ENCODE results near the gene FBLN5. TPM values are rescaled to one million over a fixed set of nuclear protein-coding genes. Genes with fewer than 3 reads are reported as not detected.

Gene FBLN5
- total and polyA plus RNA-seq, 2 experiments from 2014 or later = 157 to 337 TPM

GRCh38 chr14:91961297-91962220 is 14.1 kb upstream of the FBLN5 start:
- Histone ChIP-seq H3K79me2 (no peaks in the 10 kb centered on the region), H3K4me1 (ENCODE audit: insufficient read depth) (peaks cover 28% of the 10 kb centered on the region), H2AFZ (no peak overlapping the region), H3K4me3 (no peak overlapping the region), H3K27me3 (no peaks in the 10 kb centered on the region), H3K27ac (peak overlapping the region; percentile 16), H3K36me3 (replicated peaks; ENCODE audit: insufficient read depth, low read depth) (no peaks in the 10 kb centered on the region), H3K4me2 (peak overlapping the region; percentile 14), H3K9me2 (replicated peaks; ENCODE audit: insufficient read depth) (no peaks in the 10 kb centered on the region), H3K9me3 (ENCODE audit: low read depth) (no peaks in the 10 kb centered on the region), H4K20me1 (ENCODE audit: insufficient read depth, poor library complexity, severe bottlenecking) (no peaks in the 10 kb centered on the region)
- TF ChIP-seq, protein P1, sequence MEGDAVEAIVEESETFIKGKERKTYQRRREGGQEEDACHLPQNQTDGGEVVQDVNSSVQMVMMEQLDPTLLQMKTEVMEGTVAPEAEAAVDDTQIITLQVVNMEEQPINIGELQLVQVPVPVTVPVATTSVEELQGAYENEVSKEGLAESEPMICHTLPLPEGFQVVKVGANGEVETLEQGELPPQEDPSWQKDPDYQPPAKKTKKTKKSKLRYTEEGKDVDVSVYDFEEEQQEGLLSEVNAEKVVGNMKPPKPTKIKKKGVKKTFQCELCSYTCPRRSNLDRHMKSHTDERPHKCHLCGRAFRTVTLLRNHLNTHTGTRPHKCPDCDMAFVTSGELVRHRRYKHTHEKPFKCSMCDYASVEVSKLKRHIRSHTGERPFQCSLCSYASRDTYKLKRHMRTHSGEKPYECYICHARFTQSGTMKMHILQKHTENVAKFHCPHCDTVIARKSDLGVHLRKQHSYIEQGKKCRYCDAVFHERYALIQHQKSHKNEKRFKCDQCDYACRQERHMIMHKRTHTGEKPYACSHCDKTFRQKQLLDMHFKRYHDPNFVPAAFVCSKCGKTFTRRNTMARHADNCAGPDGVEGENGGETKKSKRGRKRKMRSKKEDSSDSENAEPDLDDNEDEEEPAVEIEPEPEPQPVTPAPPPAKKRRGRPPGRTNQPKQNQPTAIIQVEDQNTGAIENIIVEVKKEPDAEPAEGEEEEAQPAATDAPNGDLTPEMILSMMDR (IDR thresholded peaks at IDR 0.05; ENCODE audit: poor library complexity) = no peak
- no peak for TF ChIP-seq EZH2 (IDR thresholded peaks at IDR 0.05; ENCODE audit: borderline replicate concordance)
- TF ChIP-seq EZH2phosphoT487 (IDR thresholded peaks at IDR 0.05; ENCODE audit: low read depth, severe bottlenecking, unreplicated experiment) = no peak
- no peak for DNase-seq (ENCODE audit: low spot score)
- 56% methylated on average over 14 of the region's 14 CpGs for WGBS (ENCODE audit: low lambda C conversion rate, missing lambda C conversion rate)

DNA sequence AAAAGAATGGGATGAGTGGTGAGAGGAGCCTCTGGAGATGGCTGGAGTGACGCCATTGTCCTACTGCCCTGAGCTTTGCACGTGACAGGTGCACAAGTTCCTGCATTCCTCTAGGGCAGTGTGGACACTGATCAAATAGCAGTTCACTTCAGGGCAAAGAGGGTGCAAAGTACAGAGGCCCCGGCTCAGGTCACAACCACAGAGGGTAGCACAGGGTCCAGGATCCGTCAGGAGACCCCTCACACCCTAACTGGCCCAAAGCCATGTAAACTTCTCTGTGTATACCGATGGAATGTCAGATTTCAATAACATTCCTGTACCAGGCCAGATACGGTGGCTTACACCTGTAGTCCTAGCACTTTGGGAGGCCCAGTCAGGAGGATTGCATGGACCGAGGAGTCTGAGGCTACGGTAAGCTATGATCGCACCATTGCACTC is 10.4 kb upstream of the FBLN5 start:
- peaks cover 18% of the 10 kb centered on the region for H3K4me1 ChIP-seq (ENCODE audit: insufficient read depth)
- no peaks in the 10 kb centered on the region for H3K79me2 ChIP-seq
- H3K9me3 ChIP-seq (ENCODE audit: low read depth) = no peaks in the 10 kb centered on the region
- no peaks in the 10 kb centered on the region for H3K27me3 ChIP-seq
- no peaks in the 10 kb centered on the region for H3K36me3 ChIP-seq (replicated peaks; ENCODE audit: insufficient read depth, low read depth)
- no peak overlapping the region for H3K4me3 ChIP-seq
- peak; percentile 43 for DNase-seq (ENCODE audit: low spot score)
- no peak overlapping the region for H2AFZ ChIP-seq
- no peak for TF ChIP-seq EZH2 (IDR thresholded peaks at IDR 0.05; ENCODE audit: borderline replicate concordance)
- TF ChIP-seq, protein P1 (IDR thresholded peaks at IDR 0.05; ENCODE audit: poor library complexity) = no peak
- no peak for TF ChIP-seq EZH2phosphoT487 (IDR thresholded peaks at IDR 0.05; ENCODE audit: low read depth, severe bottlenecking, unreplicated experiment)
- peak overlapping the region; percentile 33 for H3K27ac ChIP-seq
- no peaks in the 10 kb centered on the region for H3K9me2 ChIP-seq (replicated peaks; ENCODE audit: insufficient read depth)
- 78% methylated on average over 9 of the region's 9 CpGs for WGBS (ENCODE audit: low lambda C conversion rate, missing lambda C conversion rate)
- no peaks in the 10 kb centered on the region for H4K20me1 ChIP-seq (ENCODE audit: insufficient read depth, poor library complexity, severe bottlenecking)
- H3K4me2 ChIP-seq = no peak overlapping the region

DNA sequence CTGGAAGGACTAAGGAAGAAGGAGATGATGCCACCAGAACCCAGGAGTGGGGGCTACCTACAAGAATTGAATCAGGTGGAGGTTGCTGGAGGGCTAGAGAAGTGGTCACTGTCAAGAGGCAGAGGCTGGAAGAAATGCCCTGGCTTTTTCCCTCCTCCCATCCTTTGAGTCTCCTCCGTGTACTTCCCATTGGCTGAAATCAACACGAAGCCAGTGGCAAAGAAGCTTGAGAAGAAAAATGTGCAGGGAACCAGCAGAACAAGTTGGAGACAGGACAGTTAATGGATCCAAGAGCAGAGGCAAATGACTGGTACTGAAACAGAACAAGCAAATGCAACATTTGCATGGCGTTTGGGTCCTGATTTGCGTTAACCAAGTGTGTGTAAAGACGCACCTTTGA is 9.1 kb upstream of the FBLN5 start:
- Histone ChIP-seq H3K4me3 (no peak overlapping the region), H3K27me3 (no peaks in the 10 kb centered on the region), H3K79me2 (no peaks in the 10 kb centered on the region), H3K4me1 (ENCODE audit: insufficient read depth) (peaks cover 9% of the 10 kb centered on the region), H3K9me2 (replicated peaks; ENCODE audit: insufficient read depth) (no peaks in the 10 kb centered on the region), H3K4me2 (no peak overlapping the region), H2AFZ (no peak overlapping the region), H3K9me3 (ENCODE audit: low read depth) (no peaks in the 10 kb centered on the region), H4K20me1 (ENCODE audit: insufficient read depth, poor library complexity, severe bottlenecking) (no peaks in the 10 kb centered on the region), H3K36me3 (replicated peaks; ENCODE audit: insufficient read depth, low read depth) (no peaks in the 10 kb centered on the region), H3K27ac (no peak overlapping the region)
- no peak for DNase-seq (ENCODE audit: low spot score)
- WGBS (ENCODE audit: low lambda C conversion rate, missing lambda C conversion rate) = 83% methylated on average over 5 of the region's 5 CpGs
- TF ChIP-seq, protein P1 (IDR thresholded peaks at IDR 0.05; ENCODE audit: poor library complexity) = no peak
- TF ChIP-seq EZH2phosphoT487 (IDR thresholded peaks at IDR 0.05; ENCODE audit: low read depth, severe bottlenecking, unreplicated experiment) (no peak), EZH2 (IDR thresholded peaks at IDR 0.05; ENCODE audit: borderline replicate concordance) (no peak)

Data from hepatocyte (in vitro differentiated cells).